Endothelial cell of umbilical vein (primary cell): ENCODE measurements around the gene FUT9.

Experiments
- EZH2 ChIP-seq: IDR thresholded peaks from 2 replicates; pipeline ENCODE4 v1.6.1; 2012; ENCODE audit warnings: borderline replicate concordance, low read depth, mild to moderate bottlenecking, moderate library complexity, low read length, inconsistent platforms; ENCODE audit not compliant: severe bottlenecking
- POLR2AphosphoS5 ChIP-seq: IDR thresholded peaks from 2 replicates; pipeline ENCODE4 v1.6.1; 2012; ENCODE audit warnings: low read depth, mild to moderate bottlenecking, control low read depth, low read length, moderate library complexity; ENCODE audit not compliant: insufficient read depth
- TF ChIP-seq, protein P1 (sequence below), 2 donors: IDR thresholded peaks; 1 replicate in 1 of 2; 2 replicates in 1 of 2; pipeline ENCODE4 v1.5.1; 2011; ENCODE audit warnings: low read length in 2 of 2, mild to moderate bottlenecking in 2 of 2, moderate library complexity in 2 of 2, control low read depth in 1 of 2, inconsistent platforms in 1 of 2, low read depth in 1 of 2; ENCODE audit not compliant: insufficient read depth in 1 of 2; ENCODE audit errors: extremely low read depth in 1 of 2

DNA sequence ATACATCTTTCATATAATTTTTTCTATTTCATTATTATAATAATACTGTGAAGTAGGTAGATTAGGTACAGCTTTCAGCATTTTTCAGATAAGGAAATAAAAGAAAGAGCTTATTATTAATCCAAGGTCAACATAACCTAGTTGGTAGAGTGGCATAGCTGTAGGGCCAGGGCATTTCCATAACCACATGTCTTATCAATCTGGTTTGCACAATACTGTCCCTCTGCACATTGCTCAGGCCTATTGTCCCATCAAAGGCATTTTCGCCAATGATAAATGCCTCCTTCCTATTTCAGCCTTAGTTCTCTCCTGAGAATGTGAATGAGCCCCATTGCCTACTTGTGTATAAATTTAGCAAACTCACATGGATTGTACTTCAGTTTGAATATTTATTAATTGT, 234.0 kb downstream of the FUT9 start:
- TF ChIP-seq, protein P1, sequence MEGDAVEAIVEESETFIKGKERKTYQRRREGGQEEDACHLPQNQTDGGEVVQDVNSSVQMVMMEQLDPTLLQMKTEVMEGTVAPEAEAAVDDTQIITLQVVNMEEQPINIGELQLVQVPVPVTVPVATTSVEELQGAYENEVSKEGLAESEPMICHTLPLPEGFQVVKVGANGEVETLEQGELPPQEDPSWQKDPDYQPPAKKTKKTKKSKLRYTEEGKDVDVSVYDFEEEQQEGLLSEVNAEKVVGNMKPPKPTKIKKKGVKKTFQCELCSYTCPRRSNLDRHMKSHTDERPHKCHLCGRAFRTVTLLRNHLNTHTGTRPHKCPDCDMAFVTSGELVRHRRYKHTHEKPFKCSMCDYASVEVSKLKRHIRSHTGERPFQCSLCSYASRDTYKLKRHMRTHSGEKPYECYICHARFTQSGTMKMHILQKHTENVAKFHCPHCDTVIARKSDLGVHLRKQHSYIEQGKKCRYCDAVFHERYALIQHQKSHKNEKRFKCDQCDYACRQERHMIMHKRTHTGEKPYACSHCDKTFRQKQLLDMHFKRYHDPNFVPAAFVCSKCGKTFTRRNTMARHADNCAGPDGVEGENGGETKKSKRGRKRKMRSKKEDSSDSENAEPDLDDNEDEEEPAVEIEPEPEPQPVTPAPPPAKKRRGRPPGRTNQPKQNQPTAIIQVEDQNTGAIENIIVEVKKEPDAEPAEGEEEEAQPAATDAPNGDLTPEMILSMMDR (IDR thresholded peaks at IDR 0.05; ENCODE audit: extremely low read depth in 1 of 2, insufficient read depth in 1 of 2, low read depth in 1 of 2, low read length in 2 of 2), result no peak
- TF ChIP-seq POLR2AphosphoS5 (no peak), EZH2 (no peak)
